Measurements from ENCODE around the gene ARHGAP24.

ARHGAP24 gene

GRCh38 chr4:85741381-85741780, 266.4 kb downstream of the ARHGAP24 start:
- DNase-seq (ENCODE audit: low read depth), result no peak

- no peak for DNase-seq (ENCODE audit: low read depth)
These were observed 267.1 kb downstream of the ARHGAP24 start for GRCh38 chr4:85741921-85742591.

DNA sequence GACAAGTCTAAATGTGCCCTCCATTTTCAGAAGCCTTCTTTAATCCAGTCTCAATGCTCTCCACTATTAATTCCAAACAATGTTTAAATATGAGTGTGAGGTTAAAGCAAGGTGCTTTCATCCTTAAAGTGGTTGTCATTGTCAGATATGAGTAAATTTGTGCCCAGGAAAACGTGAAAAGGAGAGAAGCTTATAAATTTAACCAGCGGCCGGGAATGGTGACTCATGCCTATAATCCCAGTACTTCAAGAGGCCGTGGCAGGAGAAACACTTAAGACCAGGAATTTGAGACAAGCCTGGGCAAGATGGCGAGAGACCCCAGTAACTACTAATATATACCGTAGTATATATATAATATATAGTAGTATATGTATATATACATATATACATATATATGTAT, 270.0 kb downstream of the ARHGAP24 start:
- no peak for DNase-seq (ENCODE audit: low read depth)

DNA sequence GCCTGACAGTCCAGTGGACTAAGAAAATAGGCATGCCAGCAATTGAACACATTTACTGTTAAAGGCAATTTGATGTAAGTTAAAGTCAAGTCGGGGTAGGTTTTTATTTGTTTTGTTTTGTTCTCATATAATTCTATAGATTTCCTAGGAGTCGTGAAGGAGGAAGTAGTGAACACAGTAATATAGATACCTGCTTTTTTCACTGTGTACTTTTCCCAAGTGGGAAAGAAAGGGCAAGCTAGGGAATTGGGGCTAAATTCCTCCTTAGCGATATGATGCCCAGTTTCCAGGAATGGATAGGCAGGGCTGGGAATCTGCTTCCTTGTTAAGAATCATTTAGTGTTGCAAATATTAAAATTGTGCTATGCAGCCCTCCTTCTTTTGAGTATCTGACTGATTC, 271.0 kb downstream of the ARHGAP24 start:
- DNase-seq (ENCODE audit: low read depth), result no peak

- peak; percentile 89 for DNase-seq (ENCODE audit: low read depth)
These were observed 273.0 kb downstream of the ARHGAP24 start for GRCh38 chr4:85747882-85748491.

GRCh38 chr4:85748654-85749053, 273.7 kb downstream of the ARHGAP24 start:
- peak; percentile 18 for DNase-seq (ENCODE audit: low read depth)

DNA sequence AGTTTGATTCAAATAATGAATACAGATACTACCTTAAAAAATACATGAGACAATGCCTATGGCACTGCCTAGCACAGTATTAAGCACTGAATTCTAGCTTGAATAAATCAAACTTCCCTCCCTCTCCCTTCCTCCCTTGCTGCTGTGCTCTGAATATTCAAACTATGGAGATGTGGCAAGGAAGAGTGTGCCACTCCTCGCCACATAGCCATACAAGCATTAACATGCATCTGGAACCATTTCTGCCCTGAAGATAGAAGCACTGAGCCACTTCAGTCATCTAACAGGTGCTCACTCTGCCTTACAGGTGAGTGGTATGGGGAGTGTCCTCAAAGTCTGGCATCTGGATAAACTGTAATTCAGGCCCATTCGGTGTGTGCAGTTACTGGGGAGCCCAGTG, 276.9 kb downstream of the ARHGAP24 start:
- no peak for DNase-seq (ENCODE audit: low read depth)

GRCh38 chr4:85755285-85755684, 280.3 kb downstream of the ARHGAP24 start:
- no peak for DNase-seq (ENCODE audit: low read depth)

GRCh38 chr4:85756938-85757337, 282.0 kb downstream of the ARHGAP24 start:
- no peak for DNase-seq (ENCODE audit: low read depth)

GRCh38 chr4:85759388-85759787, 284.4 kb downstream of the ARHGAP24 start:
- no peak for DNase-seq (ENCODE audit: low read depth)

GRCh38 chr4:85760511-85760910, 285.6 kb downstream of the ARHGAP24 start:
- no peak for DNase-seq (ENCODE audit: low read depth)

GRCh38 chr4:85761803-85762528, 287.0 kb downstream of the ARHGAP24 start:
- peak; percentile 82 for DNase-seq (ENCODE audit: low read depth)

DNA sequence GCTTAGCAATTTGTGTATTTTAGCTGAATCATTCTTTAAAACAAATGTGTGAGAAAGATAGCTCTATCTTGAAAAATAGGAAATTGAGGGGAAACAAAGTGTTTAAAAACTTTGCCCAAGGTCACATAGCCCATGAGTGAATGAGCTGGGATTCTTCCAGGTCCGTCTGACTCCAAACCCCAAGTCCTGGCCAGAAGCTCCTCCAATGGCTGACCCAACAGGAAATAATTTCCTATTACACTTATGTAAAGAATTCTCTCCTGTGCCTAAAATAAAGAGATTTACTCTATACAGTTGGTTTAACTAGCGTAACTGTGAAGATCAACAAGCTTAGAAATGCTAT, 287.6 kb downstream of the ARHGAP24 start:
- DNase-seq (ENCODE audit: low read depth), result peak; percentile 76

DNA sequence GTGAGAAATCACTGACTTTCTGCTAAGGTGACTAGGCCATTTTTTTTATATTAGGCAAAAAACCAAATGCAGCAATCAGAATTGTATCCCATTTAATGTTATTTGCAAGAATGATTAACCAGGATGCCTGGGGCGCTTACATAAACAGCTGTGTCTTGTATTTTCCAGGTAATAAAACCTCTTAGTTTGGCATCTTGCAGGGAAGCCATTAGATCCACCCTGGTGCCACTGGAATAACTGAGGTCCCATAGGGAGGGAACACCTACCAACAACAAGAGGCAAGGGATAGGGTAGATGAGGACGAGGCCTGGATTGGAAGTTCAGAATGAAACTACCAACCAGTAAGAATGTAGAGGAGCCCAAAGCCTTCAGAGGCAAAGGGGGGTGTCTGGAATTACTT, 288.3 kb downstream of the ARHGAP24 start:
- no peak for DNase-seq (ENCODE audit: low read depth)

DNA sequence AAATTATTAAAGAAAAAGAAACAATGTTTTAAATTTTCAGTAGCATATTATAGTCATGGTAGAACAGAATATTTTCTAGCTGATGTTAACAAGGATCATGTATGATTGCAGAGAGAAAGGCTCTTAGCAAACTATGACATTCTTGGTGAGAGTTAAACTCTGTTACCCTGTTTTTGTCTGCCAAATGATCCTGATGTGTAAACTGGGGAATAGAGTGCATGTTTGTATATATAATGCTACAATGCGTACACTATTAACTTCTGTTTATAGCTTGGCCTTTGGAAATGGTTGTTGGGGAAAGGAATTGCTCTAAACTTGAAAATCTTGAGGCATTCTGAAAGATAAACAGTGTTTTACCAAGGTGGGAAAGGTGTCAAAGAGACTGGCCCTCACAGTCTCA, 292.7 kb downstream of the ARHGAP24 start:
- no peak for DNase-seq (ENCODE audit: low read depth)

- no peak for DNase-seq (ENCODE audit: low read depth)
These were observed 294.1 kb downstream of the ARHGAP24 start for GRCh38 chr4:85769009-85769408.

GRCh38 chr4:85772470-85772869, 297.5 kb downstream of the ARHGAP24 start:
- peak; percentile 63 for DNase-seq (ENCODE audit: low read depth)

DNA sequence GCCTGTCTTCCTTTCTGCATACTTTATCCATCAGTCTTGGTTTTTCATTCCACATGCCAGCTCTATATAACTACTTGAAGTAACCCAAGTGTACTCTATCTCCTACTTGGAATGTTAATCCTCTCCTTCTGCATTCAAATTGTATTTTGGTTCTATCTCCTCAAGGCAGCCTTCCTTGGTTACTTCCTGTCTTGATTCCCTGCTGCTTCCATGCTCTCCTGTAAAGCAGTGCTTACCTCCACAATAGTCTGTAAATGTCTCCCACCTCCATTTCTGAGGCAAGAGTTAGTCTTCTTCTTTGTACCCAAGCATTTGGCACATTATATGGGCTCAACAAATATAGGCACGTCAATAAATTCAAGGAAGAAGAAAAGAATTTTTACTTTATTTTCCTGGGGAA, 298.4 kb downstream of the ARHGAP24 start:
- no peak for DNase-seq (ENCODE audit: low read depth)

- no peak for DNase-seq (ENCODE audit: low read depth)
These were observed 299.1 kb downstream of the ARHGAP24 start for GRCh38 chr4:85774000-85774399.

DNA sequence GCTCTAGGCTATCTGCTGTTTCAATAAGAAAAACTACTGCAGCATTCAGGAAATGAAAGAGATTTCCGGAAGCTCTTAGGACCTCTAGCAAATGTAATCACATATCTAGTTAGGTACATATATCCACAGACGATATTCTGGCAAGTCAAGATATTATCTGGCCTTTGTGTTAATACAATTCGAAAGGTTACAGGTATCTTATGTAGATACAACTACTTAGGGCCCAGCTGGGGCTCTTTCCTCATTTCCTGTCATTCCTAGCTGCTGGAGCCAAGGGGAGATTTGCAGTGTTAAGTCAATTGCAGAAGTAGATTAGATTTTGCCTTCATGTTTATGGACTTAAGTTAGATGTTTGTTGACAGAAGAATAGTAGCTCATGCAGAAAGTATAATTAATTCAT, 299.5 kb downstream of the ARHGAP24 start:
- DNase-seq (ENCODE audit: low read depth), result no peak

GRCh38 chr4:85776096-85776495, 301.1 kb downstream of the ARHGAP24 start:
- DNase-seq (ENCODE audit: low read depth), result no peak

GRCh38 chr4:85776579-85776978, 301.6 kb downstream of the ARHGAP24 start:
- DNase-seq (ENCODE audit: low read depth), result no peak

DNA sequence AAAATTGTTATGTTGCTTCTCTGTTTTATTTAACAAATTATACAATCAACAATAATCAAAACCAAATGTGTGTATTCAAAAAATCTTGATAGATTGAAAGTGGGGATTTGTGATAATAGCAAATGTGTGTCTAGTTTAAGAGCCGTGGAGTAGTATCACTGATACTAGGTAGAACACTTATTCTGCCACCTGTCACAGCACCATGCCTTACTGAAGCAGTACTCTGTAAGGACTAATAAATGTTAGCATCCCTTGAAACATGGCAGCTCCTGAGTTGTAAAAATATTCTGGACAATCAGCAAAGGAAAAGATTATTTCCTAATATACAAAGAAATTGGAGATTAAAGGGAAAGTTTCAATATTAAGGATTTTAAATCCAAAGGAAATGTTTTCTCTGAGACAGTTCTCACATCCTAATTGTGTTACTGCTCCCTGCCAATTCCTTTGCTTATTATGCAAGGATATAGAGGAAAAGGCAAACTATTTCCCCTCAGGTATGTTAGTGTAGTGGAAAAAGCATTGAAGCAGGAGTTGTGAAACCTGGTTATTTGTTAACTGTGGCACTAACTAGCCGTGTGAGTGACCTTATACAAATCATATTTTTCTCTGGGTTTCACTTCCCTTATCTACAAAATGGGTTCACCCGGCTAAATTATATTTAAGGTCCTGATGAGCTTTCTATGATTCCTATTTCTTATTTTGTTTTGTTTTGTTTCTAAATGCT, 303.1 kb downstream of the ARHGAP24 start:
- no peak for DNase-seq (ENCODE audit: low read depth)

All from fibroblast of the conjunctiva (primary cell).